HG03342 (cell line): ENCODE data around the gene SLC4A4.

ENCODE experiments used
- ATAC-seq: cut with Tn5 transposase; IDR thresholded peaks from one replicate; pipeline ENCODE4 v1.9.1; 2021; ENCODE audit warnings: mild to moderate bottlenecking, moderate library complexity; ENCODE audit not compliant: unreplicated experiment

Gene SLC4A4

DNA sequence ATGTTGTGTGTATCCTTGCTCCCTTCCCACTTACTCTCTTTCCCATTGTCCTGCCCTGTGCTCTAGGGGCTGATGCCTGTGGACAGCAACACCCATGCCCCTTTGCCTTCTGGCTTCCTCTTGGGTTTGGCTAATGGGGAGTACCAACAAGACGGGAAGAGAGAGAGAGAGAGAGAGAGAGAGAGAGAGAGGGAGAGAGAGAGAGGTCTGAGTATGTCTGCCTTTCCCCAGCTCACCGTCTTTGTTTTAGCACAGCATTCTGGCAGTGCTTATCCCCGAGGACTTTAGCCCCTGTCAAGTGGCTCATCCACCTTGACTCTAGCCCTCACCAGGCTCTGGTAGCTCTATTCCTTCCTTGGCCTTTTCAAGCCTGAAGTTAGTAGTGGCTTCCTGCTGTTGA, 128.0 kb downstream of the SLC4A4 start:
- ATAC-seq, result no peak

GRCh38 chr4:71468116-71468710, 129.4 kb downstream of the SLC4A4 start:
- ATAC-seq, result no peak

DNA sequence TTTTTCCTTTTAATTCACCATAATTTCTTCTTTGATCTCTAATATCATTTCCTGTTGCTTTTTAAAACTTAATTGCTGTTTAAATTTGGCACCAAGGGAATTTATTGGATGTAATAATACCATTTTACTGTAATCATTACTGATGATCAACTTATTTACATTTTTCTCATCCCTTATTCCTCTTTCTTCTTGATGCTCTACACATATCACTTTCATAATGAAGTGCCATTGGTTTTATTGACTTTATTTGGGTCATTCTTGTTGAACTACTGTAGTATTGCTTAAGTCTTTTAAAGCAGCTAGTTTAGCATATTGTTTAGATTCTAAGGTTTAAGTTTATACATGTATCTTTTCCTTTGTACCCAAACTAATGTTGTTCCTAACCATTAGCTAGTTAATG, 130.7 kb downstream of the SLC4A4 start:
- ATAC-seq, result no peak

GRCh38 chr4:71470524-71470923, 131.7 kb downstream of the SLC4A4 start:
- no peak for ATAC-seq

DNA sequence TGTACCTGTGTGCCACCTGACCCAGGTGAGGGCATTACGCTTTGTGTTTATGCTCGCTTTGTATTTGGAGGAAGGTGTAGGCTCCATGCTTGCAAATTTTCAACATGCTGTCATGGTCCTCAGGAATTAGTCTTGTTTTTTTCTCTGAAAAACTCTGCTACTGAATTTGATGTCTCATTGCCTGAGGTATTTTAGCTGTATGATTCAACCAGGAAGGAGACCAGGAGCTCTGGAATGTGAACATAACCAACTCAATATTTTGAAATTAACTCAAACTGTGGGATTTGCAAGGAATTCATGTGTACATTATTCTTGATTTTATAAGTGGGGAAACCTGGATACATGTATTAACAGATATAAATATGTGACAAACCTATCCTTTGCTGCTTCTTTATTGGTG, 134.1 kb downstream of the SLC4A4 start:
- ATAC-seq, result no peak

DNA sequence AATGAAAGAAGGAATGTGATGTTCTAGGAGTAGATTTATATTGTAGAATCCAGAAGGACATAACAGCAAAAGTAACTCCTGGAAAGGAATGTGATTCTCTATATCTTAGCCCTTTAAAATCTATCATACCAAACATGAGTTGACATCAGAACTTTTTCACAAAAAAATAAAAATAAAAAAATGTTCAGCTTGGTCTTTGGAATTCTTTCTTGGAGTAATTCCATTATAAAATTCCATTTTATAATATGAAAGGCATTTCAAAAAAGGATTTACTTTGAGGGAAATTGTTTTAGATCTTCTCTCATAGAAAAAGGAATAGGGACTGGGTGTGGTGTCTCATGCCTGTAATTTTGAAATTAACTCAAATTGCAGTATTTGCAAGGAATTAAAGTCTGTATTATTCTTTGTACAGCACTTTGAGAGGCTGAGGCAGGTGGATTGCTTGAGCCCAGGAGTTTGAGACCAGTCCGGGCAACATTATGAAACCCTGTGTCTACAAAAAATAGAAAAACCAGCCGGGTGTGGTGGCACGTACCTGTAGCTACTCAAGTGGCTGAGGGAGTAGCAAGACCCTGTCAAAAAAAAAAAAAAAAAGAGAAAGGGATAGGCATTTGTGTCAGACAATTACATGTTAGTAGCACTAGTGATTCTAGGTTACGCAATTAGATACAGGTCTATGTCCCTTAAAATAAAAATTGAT, 134.9 kb downstream of the SLC4A4 start:
- no peak for ATAC-seq

DNA sequence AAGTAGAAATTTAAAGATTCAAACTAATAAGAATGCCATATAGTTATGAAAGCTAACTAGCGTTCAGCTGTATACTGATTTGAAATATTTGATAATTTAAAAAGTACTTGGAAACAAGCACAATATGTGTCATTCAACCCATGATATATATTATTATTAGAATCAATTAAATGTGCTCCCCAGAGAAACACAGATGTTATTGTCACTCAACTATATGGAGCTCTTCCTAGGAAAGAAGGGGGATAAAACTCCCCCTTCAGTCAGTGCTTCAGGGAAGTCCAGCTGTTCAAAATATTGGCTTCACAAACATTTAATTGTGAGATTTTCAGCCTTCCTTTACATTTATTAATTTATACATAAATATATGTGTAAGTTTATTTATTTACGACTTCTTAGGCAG, 135.9 kb downstream of the SLC4A4 start:
- ATAC-seq, result no peak

GRCh38 chr4:71476240-71476639, 137.4 kb downstream of the SLC4A4 start:
- ATAC-seq, result no peak

GRCh38 chr4:71486550-71487343, 147.9 kb downstream of the SLC4A4 start:
- ATAC-seq, result no peak

DNA sequence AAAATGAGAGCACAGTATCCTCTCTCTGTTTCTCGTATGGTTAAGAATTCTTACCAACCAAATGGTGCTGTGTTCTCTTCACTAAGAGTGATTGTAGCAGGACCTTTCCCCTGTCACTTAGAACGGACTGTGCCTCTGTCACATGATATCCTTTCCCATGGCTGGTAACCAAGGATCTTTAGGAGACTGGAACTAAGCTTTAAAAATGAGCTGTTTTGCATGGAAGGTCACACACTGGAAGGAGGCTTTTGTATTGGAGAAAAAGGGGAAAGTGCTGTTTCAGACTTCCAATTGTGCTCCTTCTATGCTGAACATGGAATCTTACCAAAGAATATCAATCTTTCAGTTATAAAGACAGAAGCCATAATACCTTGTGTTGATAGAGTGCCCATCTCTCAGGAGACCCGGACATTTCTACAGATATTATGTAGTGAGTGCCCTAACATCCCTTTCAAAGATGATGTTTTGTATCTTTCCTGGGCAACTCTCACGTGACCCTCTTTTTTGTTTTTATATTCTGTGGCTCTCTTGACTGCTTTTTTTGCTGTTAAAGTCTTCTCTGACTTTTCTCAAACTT, 148.6 kb downstream of the SLC4A4 start:
- ATAC-seq, result no peak

DNA sequence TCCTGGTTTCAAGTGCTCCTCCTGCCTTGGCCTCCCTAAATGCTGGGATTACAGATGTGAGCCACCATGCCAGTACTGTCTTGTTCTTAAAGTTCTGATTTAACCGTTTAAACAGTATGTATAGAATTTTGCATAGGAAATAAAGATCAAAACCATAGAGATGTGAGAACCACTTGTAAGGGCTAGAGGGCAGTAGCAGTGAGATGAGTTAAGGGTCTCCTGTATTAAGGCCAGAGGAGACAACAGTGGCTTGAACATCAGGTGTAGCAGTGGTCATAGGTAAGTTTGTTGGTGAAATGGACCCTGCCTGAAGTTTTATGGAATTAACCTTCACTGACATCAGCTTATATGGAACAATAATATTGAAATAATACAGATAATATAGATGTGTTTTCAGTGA, 155.7 kb downstream of the SLC4A4 start:
- ATAC-seq, result no peak

DNA sequence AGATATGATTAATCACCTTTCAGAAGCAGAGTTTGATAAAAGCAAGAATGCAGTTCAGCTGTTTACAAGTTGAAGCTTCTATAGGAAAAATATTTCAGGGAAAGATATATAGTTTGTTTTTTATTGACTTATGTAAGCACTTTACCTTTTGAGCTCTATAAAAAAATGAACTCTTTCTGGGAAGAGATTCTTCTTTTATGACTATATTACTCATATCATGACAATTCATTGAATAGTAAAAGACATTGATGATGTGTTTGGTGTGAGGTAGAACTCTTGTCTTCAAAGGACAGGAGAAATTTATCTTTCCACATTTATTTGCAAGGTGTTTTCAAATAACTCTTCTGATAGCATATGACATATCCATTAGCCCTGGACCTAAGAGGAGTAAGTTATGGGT, 156.6 kb downstream of the SLC4A4 start:
- no peak for ATAC-seq

DNA sequence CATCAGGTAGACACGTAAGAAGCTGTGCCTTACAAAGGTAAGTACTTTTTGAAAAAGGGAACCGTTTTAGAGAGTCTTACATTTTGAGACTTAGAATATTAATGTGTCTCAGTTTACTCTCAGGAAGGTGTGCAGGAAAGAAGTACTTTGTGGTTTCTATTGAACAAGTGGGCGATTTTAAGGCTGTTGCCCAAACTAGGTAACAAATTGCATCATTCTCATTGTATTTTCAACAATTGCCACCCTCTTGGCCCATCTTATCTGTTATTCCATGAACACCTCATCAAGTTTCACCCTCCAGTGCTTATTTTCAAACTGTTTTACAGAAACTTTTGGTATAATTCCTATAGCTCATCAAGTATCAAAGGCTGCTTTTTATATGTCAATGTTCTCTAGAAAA, 158.3 kb downstream of the SLC4A4 start:
- ATAC-seq, result no peak

GRCh38 chr4:71498002-71498401, 159.2 kb downstream of the SLC4A4 start:
- ATAC-seq, result no peak

DNA sequence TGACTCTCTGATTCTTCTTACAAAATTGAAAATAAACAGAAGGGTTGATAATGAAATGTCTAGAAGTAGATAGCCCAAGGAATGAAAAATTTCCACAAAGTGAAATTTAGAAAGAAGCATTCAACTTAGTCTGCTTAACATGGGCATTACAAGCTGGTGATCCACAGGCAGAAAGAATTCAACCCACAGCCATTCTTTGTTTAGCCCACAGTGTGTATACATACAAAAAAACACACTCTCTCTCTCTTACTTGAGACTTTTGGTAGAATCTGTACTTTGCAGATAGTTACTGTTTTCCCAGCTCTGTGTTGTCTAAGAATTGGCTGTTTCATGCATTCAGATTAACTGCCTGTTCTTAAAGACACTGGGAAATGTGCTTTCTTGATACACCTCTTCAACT, 159.8 kb downstream of the SLC4A4 start:
- no peak for ATAC-seq

- no peak for ATAC-seq
Measured at GRCh38 chr4:71501992-71502391, 163.2 kb downstream of the SLC4A4 start.

- ATAC-seq, result no peak
Measured at GRCh38 chr4:71518283-71518989, 179.6 kb downstream of the SLC4A4 start.

GRCh38 chr4:71520308-71520707, 181.5 kb downstream of the SLC4A4 start:
- no peak for ATAC-seq

DNA sequence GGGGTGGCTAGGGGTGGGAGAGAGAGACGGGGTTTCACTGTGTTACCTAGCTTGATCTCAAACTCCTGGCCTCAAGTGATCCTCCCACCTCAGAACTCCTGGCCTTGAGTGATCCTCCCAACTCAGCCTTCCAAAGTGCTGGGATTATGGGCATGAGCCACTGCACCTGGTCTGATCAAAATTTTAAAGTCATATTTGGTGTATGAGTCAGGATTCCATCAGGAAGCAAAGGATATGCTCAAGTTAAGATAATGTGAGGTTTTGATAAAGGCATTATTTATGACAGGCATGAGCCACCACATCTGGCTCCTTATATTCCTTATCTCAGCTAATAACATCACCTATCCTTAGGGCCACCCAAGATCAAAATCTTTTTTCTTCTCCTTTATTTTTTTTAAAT, 182.0 kb downstream of the SLC4A4 start:
- ATAC-seq, result no peak

GRCh38 chr4:71524756-71525155, 185.9 kb downstream of the SLC4A4 start:
- no peak for ATAC-seq
